ENCODE results near the gene TMEM200A. TPM values are rescaled to one million over a fixed set of nuclear protein-coding genes. Genes with fewer than 3 reads are reported as not detected.

The TMEM200A gene
- total and polyA plus RNA-seq, 11 donors, result 0.15 to 1.9 (median 0.42) TPM; not detected in 6

- WGBS, 4 donors, result 89 to 93% (median 90%) methylated on average over 4 of the region's 4 CpGs
- Histone ChIP-seq H3K36me3 (no peaks in the 10 kb centered on the region), H3K4me1 (no peaks in the 10 kb centered on the region), H3K27me3 (no peaks in the 10 kb centered on the region), H3K27ac (no peak overlapping the region), H3K9me3 (no peaks in the 10 kb centered on the region), H3K4me3 (no peak overlapping the region)
- TF ChIP-seq POLR2A (IDR thresholded peaks at IDR 0.05), result no peak
- TF ChIP-seq CTCF (IDR thresholded peaks at IDR 0.05), result no peak
- DNase-seq, result no peak
- no peak for ATAC-seq
- intact Hi-C loops (cut with DNase I), result no loop called here
These were observed 55.1 kb downstream of the TMEM200A start for GRCh38 chr6:130420911-130421310.

- ATAC-seq (no peak), DNase-seq (no peak)
- 88 to 97% (median 92%) methylated on average over 1 of the region's 1 CpG for whole genome bisulfite sequencing, 4 donors
- no peak overlapping the region for H3K27ac ChIP-seq
- no peaks in the 10 kb centered on the region for H3K36me3 ChIP-seq
- no peak for TF ChIP-seq CTCF (IDR thresholded peaks at IDR 0.05)
- no peak for TF ChIP-seq POLR2A (IDR thresholded peaks at IDR 0.05)
- H3K4me1 ChIP-seq, result no peaks in the 10 kb centered on the region
- no peaks in the 10 kb centered on the region for H3K27me3 ChIP-seq
- intact Hi-C loops (cut with DNase I), result no loop called here
- no peak overlapping the region for H3K4me3 ChIP-seq
- no peaks in the 10 kb centered on the region for H3K9me3 ChIP-seq
These were observed 55.8 kb downstream of the TMEM200A start for GRCh38 chr6:130421585-130421984.

- no peaks in the 10 kb centered on the region for H3K27me3 ChIP-seq
- TF ChIP-seq CTCF (IDR thresholded peaks at IDR 0.05), result no peak
- TF ChIP-seq POLR2A (IDR thresholded peaks at IDR 0.05), result no peak
- no peaks in the 10 kb centered on the region for H3K4me1 ChIP-seq
- no peak for ATAC-seq
- DNase-seq, result no peak
- H3K27ac ChIP-seq, result no peak overlapping the region
- H3K4me3 ChIP-seq, result no peak overlapping the region
- no peaks in the 10 kb centered on the region for H3K9me3 ChIP-seq
- intact Hi-C loops (cut with DNase I), result no loop called here
- H3K36me3 ChIP-seq, result no peaks in the 10 kb centered on the region
- 61 to 79% (median 70%) methylated on average over 3 of the region's 3 CpGs for WGBS, 4 donors
These were observed 57.2 kb downstream of the TMEM200A start for GRCh38 chr6:130423044-130423443.

- intact Hi-C loops (cut with DNase I), result no loop called here
- no peak overlapping the region for H3K27ac ChIP-seq
- no peaks in the 10 kb centered on the region for H3K4me1 ChIP-seq
These were observed 58.9 kb downstream of the TMEM200A start for GRCh38 chr6:130424710-130425109.

More at GRCh38 chr6:130424710-130425109, 58.9 kb downstream of the TMEM200A start:
- Histone ChIP-seq H3K4me3 (no peak overlapping the region), H3K9me3 (no peaks in the 10 kb centered on the region), H3K27me3 (no peaks in the 10 kb centered on the region), H3K36me3 (no peaks in the 10 kb centered on the region)
- ATAC-seq (no peak), DNase-seq (no peak)
- TF ChIP-seq CTCF (IDR thresholded peaks at IDR 0.05) (no peak), POLR2A (IDR thresholded peaks at IDR 0.05) (no peak)
- WGBS, 4 donors, result 55 to 59% (median 56%) methylated on average over 2 of the region's 2 CpGs
